ENCODE measurements around the gene DHX16.

GRCh38 chr6:30626484-30627366 is 46.1 kb downstream of the DHX16 start, which contains the start of gene ATAT1:
- no peak for TF ChIP-seq POLR2A (IDR thresholded peaks at IDR 0.05)
- TF ChIP-seq, protein P1, sequence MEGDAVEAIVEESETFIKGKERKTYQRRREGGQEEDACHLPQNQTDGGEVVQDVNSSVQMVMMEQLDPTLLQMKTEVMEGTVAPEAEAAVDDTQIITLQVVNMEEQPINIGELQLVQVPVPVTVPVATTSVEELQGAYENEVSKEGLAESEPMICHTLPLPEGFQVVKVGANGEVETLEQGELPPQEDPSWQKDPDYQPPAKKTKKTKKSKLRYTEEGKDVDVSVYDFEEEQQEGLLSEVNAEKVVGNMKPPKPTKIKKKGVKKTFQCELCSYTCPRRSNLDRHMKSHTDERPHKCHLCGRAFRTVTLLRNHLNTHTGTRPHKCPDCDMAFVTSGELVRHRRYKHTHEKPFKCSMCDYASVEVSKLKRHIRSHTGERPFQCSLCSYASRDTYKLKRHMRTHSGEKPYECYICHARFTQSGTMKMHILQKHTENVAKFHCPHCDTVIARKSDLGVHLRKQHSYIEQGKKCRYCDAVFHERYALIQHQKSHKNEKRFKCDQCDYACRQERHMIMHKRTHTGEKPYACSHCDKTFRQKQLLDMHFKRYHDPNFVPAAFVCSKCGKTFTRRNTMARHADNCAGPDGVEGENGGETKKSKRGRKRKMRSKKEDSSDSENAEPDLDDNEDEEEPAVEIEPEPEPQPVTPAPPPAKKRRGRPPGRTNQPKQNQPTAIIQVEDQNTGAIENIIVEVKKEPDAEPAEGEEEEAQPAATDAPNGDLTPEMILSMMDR (IDR thresholded peaks at IDR 0.05) = no peak

All from lower leg skin (tissue), 3 donors.